GOT3 (cell line): Measurements from ENCODE around the gene CHST8.

Experiments
- DNase-seq: peaks from one replicate; lab custom pipeline; 2025; ENCODE audit warnings: mixed read lengths; lab: John Stamatoyannopoulos, UW

CHST8 gene

DNA sequence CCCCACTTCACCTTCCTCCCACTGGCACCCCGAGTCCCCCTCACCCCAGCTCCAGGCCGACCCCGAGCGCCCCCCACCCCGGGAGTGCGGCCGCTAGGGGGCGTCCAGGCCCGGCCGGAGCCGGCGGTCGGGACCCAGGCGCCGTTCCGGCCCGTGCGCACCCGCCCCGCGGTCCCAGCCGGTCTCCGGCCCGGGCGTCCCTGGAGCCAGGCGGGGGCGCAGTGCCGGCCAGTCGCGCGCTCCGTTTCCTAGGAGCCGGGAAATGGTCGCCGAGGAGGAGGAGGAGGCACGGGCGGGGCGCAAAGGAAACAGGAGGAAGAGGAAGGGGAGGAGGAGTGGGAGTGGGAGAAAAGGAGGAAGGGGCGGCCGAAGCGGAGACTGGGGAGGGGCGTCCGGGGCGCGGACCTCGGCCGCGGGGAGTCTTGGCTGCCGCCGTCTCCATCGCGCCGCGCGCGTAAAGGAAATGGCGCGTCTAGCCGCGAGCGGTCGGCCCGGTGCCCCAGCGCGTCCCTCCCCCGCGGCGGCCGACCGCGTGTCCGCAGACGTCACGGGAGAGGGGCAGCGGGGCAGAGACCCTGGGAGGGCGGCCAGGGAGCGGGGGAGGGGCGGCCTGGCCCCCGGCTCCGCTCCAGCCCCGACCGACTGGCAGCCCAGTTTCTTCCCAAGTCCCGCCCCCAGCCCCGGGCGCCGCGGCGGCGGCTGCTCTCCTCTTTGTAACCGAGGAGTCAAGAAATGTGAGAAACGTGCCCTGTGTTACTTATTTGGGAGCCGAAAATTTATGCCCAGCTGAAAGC lies 173.8 kb downstream of the CHST8 start:
- no peak for DNase-seq

- no peak for DNase-seq
Observed at GRCh38 chr19:33796164-33796875, 174.6 kb downstream of the CHST8 start, which contains the start of gene KCTD15. KCTD15 (plus strand) TSS chr19:33796870; CDS start chr19:33800455, 3,585 bp downstream.

- no peak for DNase-seq
Observed at GRCh38 chr19:33797802-33798671, 176.3 kb downstream of the CHST8 start.

GRCh38 chr19:33798681-33799111 lies 176.9 kb downstream of the CHST8 start:
- no peak for DNase-seq

GRCh38 chr19:33799476-33799875 lies 177.7 kb downstream of the CHST8 start:
- DNase-seq = no peak

DNA sequence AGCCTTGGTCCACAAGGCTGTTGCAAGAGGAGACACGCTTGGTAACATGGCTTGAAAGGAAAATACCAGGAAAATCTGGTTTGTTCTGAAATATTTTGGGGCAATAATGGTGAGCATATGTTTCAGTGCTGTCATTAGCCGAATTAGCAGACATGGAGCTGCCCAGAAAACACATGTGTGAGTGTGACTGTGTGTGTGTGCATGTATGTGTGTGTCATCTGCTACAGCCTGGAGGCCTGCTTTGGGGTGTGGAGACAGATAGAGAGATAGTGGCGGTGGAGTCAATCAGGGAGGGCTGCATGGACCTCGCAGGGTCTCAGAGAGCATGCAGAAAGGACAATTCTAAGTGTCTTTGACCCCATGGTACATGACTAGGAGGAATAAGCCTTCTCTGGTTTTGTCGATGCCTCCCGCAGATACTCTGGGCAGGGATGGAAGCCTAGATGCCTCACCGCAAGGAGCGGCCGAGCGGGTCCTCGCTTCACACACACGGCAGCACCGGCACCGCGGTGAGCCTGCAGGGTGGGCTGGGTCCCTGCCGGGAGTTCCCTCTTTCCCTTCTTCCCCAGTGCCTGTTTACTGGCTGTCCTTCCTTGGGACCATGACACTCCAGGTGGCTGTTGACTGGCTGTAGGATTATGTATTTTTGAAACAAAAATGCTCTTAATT lies 178.4 kb downstream of the CHST8 start:
- no peak for DNase-seq

DNA sequence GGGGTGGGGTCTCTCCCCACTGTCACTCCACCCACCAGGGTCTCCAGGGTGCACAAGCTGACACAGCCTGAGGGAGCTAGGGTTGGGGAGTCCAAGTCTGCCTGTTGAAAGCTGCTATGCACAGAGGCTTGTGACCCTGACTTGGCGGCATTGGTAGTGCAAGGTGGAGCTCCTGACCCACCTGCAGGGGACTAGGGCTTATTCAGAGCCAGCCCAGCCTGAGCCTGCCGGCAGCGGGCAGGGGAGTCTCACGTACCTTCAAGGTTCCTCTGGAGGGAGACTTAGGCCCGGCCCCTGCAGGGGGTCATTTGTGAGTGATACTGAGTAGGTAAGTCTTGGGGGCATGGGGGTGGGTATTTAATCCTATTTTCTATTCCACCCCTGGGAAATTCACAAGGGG lies 179.7 kb downstream of the CHST8 start:
- no peak for DNase-seq

GRCh38 chr19:33802001-33802400 lies 180.2 kb downstream of the CHST8 start:
- DNase-seq = no peak

- DNase-seq = no peak
Observed at GRCh38 chr19:33802801-33803200, 181.0 kb downstream of the CHST8 start.

- DNase-seq = no peak
Observed at GRCh38 chr19:33803383-33803782, 181.6 kb downstream of the CHST8 start.

- DNase-seq = no peak
Observed at GRCh38 chr19:33804021-33804799, 182.5 kb downstream of the CHST8 start.

- DNase-seq = no peak
Observed at GRCh38 chr19:33805313-33805712, 183.6 kb downstream of the CHST8 start.

GRCh38 chr19:33805840-33806433 lies 184.2 kb downstream of the CHST8 start:
- DNase-seq = no peak

DNA sequence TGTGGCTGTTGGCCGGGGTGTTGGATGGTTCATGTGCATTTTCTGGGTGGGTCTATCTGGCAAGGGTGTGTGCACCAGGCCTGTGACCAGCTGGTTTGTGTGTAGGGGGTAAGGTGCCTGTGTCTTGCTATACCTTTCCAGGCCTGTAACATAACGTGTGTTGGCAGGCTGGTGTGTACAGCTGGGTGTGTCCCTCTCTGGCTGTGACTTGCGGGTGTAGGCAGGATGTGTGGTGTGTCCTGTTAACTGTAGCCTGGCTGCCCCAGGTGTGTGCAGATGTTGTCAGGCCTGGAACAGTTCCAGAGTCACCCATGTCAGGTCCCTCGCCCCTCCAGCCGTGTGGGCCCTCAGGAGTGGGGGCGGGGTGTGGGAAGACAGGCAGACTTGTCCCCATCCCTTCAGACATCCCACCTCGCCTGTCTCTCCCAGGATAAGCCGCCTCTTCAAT lies 184.7 kb downstream of the CHST8 start:
- no peak for DNase-seq

DNA sequence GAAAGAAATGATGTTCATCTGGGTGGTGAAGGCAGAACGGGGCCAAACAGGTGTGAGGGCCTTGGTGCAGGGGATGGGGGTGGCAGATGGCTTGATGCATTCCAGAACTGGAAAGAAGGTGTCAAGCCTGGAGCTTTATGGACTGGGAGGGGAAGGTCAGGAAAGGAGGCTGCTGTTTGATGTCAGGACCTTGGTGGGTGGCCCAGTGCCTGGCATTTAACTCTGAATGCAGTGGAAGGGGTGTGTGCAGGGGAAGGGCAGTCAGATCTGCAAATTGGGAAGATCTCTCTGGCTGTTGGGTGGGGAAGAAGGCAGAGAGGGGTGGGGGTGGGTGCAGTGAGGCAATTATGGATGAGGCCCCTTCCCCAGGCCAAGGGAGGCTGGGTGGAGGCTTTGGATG lies 186.6 kb downstream of the CHST8 start:
- DNase-seq = no peak

DNA sequence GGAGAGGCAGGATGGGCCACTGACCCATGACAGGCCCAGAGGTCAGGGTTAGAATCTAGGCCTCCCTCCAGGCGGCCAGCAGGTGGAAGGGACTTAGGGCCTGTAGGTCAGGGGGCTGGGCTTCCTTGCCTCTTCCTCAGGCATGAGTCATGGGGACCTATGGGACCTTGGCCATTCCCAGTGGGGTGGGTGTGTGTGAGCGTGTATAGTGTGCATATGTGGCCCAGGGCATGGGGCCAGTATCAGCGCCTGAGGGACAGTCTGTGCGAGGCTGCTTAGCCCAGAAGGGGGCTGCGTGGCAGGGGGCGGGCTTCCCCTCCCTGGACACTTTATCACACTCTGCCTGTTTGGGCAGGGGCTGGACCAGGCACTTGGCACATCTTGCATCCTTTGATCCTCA lies 188.2 kb downstream of the CHST8 start:
- DNase-seq = no peak

DNA sequence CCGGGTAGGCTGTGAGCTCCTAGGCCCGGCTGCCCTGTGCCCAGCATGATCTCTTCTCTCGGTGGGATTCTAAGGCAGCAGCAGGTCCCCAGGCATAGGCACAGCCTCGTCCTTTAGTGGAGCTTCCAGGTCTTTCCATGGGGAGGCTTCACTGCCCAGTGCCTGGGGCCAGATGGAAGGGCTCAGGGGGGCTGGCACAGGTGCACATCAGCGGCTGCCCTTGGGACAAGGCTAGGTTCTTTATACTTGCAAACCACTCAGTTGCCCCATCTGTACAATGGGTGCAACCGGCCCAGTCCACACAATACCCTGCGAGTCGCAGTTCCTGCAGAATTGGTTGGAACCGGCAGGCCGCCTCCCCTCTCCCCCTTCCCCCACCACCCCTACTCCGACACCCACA lies 189.1 kb downstream of the CHST8 start:
- no peak for DNase-seq

DNA sequence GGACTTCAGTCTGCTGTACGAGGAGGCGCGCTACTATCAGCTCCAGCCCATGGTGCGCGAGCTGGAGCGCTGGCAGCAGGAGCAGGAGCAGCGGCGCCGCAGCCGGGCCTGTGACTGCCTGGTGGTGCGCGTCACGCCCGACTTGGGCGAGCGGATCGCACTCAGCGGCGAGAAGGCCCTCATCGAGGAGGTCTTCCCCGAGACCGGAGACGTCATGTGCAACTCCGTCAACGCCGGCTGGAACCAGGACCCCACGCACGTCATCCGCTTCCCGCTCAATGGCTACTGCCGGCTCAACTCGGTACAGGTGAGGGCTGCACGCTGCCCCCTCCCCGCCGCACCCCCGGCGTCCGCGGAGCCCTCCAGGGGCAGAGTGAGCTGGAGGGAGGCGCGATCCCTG lies 189.5 kb downstream of the CHST8 start:
- no peak for DNase-seq

- no peak for DNase-seq
Observed at GRCh38 chr19:33811736-33812387, 190.1 kb downstream of the CHST8 start.
